OCI-M2 (cell line): Measurements from ENCODE around the gene FMNL2.
"Not testable (repeated sequence)": the region's sequence is repeated elsewhere in the genome, so short reads cannot be mapped to it uniquely, and the experiment has no call there.

Experiments
- DNase-seq: peaks from one replicate; lab custom pipeline; 2025; ENCODE audit not compliant: unreplicated experiment; lab: John Stamatoyannopoulos, UW

Gene FMNL2

GRCh38 chr2:152513681-152514080, 178.7 kb downstream of the FMNL2 start:
- DNase-seq = no peak

DNA sequence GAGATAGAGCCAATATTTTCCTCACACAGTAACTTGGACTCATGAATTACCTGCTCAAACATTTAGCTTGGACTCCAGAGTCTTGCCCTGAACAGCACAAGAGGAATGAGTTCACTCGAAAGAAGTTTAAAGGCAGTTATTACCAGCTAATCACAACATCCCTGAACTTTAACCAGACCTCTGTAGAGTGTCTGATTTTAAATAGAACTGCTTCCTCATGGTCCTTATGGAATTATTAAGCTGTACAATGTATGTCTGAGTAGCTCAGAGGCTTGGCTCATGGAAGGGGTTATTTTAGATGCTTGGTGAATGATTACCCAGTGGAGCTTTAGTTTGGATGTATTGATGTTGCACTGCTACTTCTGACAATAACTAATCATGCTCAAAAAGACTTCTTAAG, 183.1 kb downstream of the FMNL2 start:
- DNase-seq = no peak

DNA sequence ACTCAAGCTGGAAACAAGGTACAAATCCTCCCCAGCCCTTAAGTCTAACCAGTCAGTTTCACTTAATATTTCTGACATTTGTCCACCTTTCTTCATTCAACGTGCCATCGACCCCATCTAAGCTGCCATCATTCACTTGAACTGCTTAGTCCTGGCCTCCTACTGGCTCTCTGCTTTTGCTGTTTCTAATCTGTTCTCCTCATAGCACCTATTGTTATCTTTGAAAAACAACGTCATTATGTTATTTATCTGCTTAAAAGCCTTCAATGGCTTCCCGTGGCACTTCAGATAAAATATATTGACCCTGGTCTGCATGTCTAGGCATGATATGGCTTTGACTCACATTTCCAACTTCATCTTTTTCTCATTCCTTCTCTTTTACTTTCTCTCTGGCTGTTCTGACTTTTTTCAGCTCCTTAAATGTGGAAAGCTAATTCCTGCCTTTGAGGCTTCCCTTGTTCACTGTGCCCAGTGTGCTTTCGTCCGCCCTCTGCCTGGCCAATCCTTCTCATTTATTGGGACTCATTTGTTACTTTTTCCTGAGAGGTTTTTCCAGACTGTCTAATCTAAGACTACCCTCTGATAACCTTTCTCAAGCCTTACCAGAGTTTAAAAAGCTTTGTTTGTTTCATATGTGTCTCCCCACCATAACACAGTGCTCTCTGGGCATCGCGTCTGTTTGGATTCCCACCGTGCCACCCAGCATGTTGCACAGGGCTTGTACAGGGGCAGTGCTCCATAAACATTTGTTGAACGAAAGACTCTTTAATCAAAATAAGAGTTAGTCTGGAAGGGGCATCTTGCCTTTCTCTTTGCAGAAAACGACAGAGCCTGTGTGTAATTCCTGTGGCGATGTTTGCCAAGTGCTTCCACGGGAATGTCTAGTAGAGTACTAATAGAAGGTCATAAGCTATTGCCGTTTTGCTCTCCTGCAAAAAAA, 183.9 kb downstream of the FMNL2 start:
- no peak for DNase-seq

DNA sequence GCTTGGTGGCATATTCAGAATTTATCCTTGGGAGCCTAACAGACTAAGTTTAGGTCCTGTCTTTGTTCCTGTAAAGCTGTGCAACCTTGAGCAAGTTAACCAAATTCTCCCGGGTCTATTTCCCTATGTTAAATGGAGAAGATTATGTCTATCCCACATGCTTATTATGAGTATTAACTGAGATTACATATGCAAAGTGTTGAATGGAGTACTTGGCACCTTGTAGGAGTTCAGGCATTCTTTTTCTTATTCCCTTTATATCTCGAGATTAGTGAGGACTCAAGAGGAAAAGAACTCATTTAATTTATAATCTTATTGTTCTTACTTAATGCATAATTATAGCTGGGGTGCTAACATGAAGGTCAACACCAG, 184.6 kb downstream of the FMNL2 start:
- DNase-seq = no peak

- DNase-seq = no peak
These were observed 185.8 kb downstream of the FMNL2 start for GRCh38 chr2:152520759-152521158.

DNA sequence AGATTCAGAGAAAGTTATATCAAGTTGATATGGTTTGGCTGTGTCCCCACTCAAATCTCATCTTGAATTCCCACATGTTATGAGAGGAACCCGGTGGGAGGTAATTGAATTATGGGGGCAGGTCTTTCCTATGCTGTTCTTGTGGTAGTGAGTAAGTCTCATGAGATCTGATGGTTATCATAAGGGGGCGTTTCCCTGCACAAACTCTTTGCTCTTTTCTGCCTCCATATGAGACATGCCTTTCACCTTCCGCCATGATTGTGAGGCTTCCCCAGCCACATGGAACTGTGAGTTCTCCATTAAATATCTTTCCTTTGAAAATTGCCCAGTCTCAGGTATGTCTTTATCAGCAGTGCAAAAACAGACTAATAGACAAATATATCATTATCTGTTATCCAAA, 187.5 kb downstream of the FMNL2 start:
- DNase-seq = not testable (repeated sequence)

GRCh38 chr2:152523091-152523490, 188.1 kb downstream of the FMNL2 start:
- no peak for DNase-seq

GRCh38 chr2:152525277-152525838, 190.4 kb downstream of the FMNL2 start:
- DNase-seq = no peak

- DNase-seq = no peak
These were observed 194.6 kb downstream of the FMNL2 start for GRCh38 chr2:152529420-152530115.

DNA sequence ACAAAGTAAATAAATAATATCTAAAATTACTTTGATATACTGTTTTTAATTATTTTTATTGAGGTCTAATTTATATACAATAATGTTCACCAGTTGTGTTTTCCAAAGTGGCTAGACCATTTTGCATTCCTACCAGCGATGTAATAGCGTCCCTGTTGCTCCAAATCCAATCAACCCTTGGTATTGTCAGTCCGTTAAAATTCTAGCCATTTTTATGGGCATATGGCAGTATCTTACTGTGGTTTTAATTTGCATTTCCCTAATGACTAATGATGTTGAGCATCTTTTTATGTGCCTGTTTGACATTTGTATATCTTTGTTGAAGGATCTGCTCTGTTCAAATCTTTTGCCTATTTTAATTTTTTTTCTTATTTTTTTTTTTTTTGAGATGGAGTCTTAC, 197.3 kb downstream of the FMNL2 start:
- no peak for DNase-seq

DNA sequence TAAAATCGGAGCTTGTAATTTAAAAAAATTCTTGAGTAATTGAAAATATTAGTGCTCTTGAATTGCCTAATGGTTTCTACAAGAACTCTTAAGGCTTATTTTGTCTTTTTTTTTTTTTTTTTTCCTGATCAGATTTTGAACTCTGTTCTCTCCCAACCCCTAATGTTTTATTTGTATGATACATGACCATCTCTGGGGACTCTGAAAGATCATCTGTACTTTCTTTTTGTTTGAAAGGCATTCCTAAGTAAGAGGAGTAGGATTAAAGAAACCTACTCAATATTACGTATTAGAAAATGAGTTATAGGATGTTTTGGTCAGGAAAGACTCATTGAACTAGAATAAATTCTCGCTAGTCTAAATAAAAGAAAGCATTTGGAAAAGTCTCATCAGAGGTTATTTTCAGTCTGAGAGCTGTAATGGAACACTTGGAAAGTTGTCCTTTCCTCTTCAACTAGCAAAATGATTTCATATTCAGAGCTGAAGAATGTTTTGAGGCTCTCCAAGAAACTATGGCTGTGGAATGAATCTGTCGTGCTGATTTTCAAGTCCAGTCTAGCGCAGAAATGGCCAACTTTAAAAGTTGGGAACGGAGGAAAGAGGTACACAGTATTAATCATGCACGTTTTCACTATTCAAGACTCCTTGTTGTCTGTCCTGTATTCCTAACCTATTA, 199.6 kb downstream of the FMNL2 start:
- DNase-seq = no peak

DNA sequence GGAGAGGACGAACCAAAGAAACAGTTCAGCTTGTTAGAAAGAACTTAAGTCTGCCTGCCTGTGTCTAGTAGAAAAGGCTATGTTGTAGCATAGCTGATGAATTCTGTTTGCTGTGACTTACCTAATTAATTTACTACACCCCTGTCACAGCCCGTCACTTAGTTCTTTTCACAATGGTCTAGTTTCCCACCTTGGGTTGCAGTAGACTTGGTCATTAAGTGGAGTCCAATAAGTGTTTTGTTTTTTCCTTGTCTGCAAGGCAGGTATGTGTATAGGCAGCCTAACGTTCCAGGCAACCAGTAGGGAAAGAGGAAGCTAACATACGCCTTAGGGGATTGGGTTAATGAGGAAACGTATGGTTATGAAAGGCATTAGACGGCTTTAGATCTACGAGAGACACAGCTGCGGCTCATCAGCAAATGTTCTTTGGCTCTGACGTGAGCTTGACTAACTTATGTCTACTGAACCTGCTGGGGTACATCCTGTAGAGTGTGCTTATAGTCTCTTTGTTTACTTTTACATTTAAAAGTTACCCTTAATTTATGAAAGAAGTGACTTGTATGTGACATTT, 202.2 kb downstream of the FMNL2 start:
- DNase-seq = no peak

DNA sequence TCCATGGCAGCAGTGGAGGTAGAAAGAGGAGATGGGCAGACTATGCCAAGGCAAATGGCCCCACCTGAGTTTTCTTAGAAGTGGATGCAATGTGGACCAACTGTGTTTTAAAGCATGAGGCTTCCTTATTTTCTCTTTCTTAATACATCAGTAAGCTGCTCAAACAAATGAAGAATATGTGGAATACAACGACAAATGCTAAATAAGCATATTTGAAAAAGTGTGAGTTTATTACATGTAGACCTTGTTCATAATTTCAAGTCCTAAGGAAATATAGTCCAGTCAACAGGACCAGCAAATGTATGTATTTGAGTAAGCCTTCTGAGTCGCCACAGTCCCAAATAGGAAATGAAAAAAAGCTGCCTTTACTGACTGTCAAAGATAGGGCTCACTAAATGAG, 204.4 kb downstream of the FMNL2 start:
- DNase-seq = no peak

DNA sequence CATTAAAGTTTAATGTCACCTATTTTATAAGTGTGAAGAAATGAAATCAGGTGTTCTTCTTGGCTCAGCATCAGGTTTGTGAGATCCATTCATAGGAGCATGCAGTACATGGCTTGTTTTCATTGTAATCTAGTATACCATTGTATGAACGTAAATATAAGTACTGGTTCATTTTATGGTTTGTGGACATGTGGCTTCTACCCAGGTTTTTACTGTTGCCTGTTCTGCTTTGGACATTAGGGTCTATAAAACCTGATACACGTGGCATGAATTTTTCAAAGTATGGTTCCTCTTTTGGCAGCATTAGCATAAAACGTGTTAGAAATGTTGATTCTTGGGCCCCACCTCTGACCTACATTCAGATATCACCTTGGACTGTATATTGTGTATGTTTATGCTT, 206.7 kb downstream of the FMNL2 start:
- no peak for DNase-seq

GRCh38 chr2:152542337-152542994, 207.5 kb downstream of the FMNL2 start:
- no peak for DNase-seq

- no peak for DNase-seq
These were observed 208.1 kb downstream of the FMNL2 start for GRCh38 chr2:152542995-152543481.

DNA sequence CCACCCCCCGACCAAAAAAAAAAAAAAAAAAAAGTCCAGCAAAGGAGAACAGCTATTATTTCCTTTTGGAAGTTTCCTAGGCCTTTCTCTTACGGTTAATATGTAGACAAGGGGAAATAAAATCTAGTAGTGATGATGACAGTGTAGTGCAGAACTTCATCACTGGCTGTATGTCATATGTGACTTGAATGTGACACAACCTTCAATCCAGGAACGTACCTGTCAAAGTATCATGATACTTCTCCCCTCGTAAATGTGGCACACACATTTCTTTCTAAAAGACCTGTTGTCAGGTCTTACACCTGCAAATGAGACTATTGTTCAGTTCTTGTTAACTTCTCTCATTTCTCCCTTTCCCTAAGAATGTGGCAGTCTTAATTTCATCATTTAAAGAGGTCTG, 208.7 kb downstream of the FMNL2 start:
- no peak for DNase-seq

GRCh38 chr2:152544638-152545037, 209.7 kb downstream of the FMNL2 start:
- no peak for DNase-seq

GRCh38 chr2:152546230-152546837, 211.4 kb downstream of the FMNL2 start:
- no peak for DNase-seq
